Stimulated activated CD4-positive, alpha-beta T cell treated with anti-CD3 and anti-CD28 coated beads, Interleukin-12 subunit alpha, Interleukin-12 subunit beta, amount 100 ng/mL, for 4 hours (primary cell): Measurements from ENCODE around the gene LLGL1.

ENCODE experiments used
- DNase-seq: peaks from one replicate; pipeline ENCODE4 v3.0.0-alpha.2; 2020

LLGL1 gene

DNA sequence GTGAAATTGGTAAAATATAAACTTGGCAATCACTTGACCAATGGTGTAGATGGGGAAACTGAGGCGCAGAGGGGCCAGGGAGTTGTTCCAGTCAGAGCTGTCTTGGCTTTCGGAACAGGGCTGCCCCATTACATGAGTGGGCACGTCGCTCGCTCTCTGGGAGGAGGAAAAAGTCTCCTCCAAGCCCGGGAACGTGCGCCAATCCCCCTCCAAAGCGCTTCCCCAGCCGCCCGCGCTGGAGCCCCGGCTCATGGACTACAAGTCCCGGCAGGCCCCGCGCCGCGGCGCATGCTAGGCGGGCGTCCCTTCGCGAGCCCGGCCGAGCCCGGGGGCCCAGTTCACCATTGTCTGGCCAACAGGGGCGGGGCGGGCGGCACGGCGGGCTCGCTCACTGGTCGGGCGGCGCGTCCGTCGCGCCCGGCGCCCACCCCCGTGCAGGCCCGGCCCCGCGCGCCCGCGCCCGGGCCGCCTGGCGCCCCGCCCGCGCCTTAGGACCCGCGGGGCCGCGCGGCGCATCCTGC, at the start of gene LLGL1:
Gene LLGL1 (plus strand): TSS at position 515 of the 521 bp plus-strand sequence. CDS start 48 bp downstream, outside the sequence.
- peak; percentile 96 for DNase-seq

DNA sequence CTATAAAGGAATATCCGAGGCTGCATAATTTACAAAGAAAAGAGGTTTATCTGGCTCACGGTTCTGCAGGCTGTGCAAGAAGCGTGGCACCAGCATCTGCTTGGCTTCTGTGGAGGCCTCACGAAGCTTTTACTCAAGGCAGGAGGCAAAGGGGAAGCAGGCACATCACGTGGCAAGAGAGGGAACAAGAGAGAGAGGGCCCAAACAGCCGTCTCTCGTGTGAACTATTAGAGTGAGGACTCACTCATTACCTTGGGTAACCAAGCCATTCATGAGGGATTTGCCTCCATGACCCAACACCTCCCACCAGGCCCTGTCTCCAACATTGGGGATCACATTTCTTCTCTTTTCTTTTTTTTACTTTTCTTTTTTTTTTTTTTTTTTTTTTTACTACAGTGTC, 49.3 kb upstream of the LLGL1 start:
- no peak for DNase-seq

DNA sequence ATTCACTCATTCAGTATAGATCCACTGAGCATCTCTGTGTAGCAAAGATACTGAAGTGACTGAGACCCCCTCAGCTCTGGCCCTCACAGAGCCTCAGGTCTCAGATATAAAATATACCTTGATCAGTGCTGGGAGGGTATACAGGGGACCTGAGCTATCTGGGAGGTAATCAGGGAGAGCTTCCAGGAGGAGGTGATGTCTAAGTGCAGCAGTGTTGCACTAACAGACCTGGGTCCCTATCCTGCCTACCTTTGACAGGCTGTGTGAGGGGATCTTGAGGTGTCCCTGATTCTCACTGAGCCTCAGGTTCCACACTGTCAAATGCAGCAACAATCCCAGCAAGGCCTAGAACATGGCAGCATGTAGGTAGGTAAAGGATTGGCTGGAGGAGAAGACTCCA, 48.3 kb upstream of the LLGL1 start:
- DNase-seq = no peak

DNA sequence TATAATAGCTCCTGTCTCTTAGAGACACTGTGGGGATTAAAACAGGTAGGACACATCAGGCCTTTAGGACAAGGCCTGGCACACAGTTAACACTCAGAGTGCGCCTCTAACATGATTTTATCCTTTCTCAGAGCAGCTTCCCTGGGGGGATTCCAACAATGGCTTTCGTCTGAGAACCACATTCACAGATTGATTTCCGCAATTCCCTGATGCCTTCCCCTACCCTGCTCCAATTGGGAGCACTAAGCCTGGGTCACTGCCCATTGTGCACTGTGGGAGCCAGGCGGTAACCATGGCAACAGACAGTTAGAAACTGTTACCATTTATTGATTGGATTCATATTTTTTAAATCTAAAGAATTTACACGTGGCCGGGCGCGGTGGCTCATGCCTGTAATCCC, 47.7 kb upstream of the LLGL1 start:
- no peak for DNase-seq

DNA sequence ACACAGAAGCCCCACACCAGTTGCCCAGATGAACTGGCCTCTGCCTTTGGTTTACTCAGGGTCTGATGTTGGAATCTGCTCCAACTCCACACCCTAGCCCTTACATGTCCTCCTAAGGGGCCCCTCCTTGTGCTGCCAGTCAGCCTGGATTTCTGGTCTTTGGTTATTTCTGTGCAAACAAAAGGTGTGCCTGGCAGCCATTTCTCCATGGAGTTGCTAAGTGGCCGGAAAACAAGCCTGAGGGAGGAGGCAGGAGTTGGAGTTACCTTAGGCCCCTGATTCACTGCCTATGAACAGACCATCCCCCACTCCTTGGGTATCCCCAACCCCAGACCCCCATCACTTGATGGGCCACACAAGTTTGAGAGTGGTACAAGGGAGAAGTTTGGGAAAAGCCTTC, 46.2 kb upstream of the LLGL1 start:
- no peak for DNase-seq

DNA sequence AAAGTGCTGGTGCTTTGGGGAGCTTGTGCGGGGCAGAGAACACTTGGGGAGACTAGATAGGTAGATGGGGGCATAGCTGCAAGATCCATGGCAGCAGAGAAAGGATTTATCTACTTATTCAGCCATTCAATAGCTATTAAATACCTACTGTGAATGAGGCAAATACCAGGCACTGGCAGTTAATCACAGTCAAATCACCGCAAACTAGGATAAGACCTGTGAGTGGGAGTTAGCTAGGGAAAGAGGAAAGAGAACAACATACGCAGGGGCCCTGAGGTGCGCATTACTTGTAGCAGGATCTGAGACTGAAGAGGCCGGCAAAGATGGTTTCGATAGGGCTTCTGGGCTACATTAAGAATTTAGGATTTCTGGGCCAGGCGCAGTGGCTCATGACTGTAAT, 45.6 kb upstream of the LLGL1 start:
- no peak for DNase-seq

DNA sequence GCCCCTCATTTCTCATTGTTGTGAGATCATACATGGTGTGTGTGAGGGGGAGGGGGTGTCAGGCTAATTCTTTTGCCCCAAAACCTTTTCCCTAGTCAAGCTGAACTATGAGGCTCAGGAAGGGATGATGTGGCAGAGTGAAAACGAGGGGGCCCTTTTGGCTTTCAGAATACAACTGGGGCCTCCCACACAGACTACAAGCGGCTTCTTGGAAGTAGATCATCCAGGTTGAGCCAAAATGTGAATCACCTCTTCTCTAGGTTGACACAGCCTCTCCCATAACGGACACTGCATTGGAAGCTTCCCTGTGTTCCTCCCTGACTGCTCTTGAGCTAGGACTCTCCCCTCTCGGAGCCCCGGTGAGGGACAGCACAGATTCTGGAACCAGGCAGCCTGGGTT, 44.1 kb upstream of the LLGL1 start:
- DNase-seq = peak; percentile 38

DNA sequence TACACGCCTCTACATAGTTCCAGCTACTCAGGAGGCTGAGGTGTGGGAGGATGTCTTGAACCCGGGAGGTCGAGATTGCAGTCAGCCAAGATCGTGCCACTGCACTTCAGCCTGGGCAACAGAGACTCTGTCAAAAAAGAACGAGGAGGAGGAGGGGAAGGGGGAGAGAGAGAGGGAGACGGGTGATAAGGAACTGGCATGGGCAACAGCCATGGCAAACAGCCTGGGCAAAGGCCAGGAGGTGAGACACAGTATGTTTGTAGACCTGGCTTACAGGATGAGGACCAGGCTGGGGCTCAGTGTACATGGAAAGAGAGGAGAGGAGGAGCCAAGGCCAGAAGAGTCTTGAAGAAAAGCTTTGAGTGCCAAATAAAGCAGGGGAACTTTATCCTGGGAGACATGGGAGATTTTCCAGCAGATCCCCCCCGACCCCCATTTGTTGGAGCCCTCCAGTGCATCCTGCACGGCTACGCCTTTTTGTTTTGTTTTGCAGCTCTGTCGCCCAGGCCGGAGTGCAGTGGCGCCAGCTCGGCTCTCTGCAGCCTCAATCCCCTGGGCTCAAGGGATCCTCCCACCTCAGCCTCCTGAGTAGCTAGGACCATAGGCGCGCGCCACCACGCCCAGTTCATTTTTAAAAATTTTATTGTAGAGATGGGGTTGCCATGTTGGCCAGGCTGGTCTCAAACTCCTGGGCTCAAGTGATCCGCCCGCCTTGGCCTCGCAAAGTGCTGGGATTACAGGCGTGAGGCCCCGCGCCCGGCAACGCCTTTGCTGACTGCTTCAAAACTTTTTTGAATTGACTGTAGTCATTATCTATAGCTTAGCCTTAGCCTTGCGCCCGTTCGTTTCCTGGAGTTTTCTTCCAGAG, 43.1 kb upstream of the LLGL1 start:
- DNase-seq = no peak

DNA sequence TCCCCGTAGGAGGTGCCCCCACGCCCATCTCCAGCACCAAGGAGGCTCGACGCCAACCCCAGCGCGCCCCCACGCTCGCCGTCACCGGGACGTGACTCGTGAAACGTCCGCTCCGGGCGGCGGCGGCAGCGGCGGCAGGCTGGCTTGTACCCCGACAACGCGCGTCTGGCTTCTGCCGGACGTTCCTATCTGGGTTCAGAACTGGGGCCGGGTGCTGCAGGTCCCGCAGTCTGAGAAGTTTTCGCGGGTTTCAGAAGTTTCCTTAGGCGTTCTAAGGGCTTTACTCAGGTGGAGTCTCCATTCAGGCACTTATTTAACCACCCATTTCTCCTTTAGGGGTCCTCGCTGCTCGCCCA, 42.5 kb upstream of the LLGL1 start:
- DNase-seq = peak; percentile 82

DNA sequence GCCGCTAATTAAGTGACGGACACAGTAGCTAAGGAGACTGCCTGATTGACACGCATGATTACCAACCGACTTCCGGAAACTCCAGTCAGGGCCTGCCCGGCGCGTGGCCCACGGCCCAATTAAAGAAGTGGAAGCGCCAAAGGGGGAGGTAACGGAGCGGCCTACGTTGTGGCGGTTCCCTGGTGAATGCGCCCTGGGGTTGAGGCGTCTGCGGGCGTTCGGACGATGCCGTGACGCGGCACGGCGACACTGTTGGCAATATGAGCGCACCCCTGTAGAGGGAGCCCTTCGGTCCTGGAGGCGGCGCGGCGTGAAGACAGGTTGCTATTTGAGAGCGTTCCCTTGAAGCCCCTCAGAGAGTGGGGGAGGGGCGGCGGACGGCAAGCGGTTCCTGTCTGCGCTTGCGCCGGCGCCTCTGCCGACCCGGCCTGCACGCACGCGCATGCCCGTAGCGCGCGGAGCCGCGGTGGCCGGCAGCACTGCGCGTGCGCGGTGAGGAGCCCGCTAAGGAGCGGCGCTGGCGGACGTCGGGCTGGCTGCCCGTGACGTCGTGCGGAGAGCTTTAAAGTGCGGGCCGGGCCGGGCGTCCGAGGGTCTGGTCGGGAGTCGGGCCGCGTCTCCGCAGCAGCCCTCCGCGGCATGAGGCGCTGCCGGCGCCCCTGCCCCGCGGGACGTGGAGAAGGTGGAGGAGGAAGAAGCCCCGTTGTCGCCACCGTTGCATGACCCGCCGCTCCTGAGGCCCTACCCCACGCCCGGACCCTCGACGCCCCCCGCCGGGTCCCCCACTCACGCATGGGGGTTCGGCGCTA, 41.9 kb upstream of the LLGL1 start, which contains the start of gene ALKBH5:
Gene ALKBH5 (plus strand): TSS at position 495 of the 809 bp plus-strand sequence. CDS start 416 bp downstream, outside the sequence.
- DNase-seq = peak; percentile 97

DNA sequence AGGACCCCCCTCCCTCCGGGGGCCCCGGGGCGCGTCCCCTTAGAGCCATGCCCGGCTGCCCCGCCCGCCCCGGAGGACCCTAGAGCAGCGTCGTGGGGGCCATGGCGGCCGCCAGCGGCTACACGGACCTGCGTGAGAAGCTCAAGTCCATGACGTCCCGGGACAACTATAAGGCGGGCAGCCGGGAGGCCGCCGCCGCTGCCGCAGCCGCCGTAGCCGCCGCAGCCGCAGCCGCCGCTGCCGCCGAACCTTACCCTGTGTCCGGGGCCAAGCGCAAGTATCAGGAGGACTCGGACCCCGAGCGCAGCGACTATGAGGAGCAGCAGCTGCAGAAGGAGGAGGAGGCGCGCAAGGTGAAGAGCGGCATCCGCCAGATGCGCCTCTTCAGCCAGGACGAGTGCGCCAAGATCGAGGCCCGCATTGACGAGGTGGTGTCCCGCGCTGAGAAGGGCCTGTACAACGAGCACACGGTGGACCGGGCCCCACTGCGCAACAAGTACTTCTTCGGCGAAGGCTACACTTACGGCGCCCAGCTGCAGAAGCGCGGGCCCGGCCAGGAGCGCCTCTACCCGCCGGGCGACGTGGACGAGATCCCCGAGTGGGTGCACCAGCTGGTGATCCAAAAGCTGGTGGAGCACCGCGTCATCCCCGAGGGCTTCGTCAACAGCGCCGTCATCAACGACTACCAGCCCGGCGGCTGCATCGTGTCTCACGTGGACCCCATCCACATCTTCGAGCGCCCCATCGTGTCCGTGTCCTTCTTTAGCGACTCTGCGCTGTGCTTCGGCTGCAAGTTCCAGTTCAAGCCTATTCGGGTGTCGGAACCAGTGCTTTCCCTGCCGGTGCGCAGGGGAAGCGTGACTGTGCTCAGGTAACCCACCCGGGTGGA, 41.0 kb upstream of the LLGL1 start:
- peak; percentile 62 for DNase-seq

DNA sequence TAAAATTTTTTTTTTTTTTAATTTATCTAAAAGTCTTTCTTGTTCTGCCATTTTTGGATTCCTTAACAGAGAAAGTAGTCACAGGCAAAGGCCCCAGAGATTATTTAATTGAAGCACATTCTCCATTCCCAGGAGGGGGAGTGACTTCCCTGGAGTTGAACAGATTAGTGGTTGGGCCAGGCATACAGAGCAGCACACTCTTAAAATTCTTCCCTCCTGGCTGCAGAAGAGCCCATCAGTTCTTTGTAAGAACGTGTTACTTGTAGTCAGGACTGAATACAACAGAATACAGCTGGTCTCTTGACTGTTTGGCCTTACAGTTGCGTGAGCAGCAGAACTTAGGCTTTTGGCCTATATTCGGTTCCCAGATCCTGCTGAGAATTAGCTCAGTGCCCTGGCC, 40.0 kb upstream of the LLGL1 start:
- no peak for DNase-seq

DNA sequence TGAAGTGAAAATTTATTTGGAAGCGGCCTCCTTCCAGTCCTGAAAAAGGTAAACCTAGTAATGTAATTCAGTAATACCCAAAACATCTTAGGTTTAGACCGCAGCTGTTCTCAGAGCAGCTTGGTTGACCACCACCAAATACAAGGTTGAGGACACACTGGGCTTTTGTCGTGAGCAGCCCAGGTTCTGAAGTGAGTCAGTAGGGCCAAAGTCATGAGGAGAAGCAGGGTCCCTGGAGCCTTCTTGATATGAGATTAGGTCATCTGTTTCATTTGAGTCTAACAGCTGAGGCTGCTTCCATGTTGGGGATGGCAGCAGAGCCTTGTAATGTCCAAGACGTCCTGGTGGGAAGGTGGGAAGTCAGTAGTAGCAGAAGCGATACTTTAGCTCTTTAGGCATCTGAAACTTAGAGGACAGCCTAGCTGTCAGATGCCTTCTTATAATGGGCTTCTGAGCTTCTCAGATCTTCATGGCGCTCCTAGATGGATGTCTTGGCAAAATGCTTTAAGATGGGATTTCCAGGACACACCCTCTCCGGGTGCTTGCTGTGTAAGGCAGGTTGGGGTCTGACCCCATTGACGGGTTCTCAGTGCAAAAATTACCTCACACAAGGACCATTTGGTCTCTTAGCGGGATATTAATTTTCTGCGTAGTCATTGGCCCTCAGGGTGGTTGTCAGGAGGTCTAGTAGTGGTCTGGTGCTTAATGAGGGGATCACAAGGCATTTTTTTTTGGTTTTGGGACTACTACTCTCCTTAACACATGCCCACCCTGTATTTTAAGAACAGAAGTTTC, 39.4 kb upstream of the LLGL1 start:
- no peak for DNase-seq

DNA sequence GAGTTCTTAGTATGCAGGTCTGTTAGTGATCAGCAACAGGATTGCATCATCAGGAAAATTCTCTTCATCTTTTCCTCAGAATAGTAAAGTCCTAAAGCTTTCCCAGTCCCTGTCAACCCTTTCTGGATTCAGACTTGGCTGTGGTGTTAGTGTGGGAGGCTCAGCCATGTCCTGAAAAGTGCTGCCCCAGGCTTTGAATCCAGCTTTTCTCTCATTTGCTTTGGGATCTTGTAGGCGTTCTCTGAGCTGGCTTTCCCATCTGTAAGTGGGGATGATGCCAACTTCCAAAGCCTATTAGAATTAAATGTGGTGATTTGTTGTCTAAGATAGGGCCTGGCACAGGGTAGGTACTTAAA, 38.8 kb upstream of the LLGL1 start:
- no peak for DNase-seq

DNA sequence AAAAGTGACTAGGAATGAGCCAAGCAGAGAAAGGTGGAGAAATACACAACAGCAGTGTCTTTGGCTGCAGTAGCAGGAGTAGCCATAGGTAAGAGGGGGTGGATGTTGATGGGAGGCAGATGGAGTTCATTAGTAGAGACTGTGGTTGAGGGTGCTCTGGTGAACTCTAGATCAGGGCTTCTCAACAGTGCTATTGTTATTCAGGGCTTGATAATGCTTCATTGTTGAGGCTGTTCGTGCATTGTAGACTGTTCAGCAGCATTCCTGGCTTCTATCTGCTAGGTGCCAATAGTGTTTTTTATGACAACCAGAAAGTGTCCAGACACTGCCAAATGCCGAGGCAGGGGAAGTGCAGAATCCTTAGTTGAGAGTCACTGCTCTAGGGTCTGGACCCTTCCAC, 38.2 kb upstream of the LLGL1 start:
- no peak for DNase-seq

DNA sequence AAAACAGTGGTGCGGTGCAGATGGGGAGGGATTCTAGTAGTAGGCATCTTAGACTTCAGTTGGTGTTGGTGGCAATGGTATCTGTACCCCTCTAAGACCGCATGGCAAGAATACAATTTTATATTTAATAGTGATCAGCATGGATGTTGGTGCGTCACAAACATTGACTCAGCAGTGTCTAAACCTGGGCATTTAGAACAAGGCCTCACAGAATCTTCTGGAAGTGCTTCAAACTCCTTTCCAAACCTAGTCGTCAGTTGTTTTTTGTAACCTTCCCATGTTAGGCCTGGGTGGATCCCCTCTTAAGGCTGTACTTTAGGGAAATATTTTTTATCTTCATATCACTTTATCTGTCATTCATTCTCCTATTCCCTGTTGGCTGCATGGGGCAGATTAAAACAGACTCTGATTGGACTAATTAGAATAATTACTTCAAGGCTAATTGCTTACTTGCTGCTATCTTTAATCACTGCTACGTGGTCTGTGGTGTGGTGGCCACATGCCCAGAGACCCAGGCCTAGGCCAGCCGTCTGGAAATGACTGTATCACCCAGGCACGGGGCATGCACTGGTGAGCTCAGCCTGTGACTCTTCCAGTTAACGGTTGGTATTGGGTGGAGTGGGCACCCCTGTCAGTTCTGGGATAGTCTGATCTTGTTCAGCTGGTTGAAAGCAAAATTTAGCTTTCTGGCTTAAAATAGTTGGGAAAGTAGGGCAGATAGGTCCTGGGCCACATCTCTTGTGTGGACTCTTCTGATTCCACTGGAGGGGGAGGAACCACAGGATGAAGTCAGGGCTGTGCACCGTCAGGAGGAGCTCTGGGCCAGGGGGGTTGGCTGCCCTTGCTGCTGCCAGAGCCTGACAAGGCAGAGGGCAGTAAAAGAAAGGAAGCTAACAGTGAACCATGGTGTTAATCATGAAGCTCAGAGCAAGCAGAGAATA, 37.3 kb upstream of the LLGL1 start:
- no peak for DNase-seq

DNA sequence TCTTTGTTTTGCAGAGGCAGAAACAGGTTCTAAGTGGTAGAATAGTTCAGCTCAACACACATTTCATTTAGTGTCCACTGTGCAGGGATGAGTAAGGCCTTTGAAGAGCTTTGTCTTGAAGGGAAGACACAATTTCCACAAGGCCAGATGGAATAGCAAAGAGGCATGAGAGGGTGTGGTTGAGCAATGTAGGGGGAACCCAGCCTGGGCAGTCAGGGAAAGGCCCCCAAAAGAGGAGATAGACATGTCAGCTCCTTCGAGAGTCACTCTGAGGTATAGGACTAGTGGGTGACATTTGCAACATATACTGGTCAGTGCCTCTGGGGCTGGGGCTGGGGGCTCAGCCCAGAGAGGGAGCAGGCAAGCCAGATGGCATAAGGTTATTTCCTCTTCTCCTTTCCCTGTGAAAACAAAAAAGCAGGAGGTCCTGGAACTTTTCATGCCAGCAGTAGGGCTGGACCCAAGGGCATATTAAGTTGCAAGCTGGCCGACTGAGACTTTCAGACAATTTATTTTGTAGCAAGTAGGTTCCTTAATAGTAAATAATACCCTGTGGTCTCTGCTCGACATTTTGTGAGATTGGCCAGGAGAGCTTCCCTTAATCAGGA, 34.7 kb upstream of the LLGL1 start:
- no peak for DNase-seq

DNA sequence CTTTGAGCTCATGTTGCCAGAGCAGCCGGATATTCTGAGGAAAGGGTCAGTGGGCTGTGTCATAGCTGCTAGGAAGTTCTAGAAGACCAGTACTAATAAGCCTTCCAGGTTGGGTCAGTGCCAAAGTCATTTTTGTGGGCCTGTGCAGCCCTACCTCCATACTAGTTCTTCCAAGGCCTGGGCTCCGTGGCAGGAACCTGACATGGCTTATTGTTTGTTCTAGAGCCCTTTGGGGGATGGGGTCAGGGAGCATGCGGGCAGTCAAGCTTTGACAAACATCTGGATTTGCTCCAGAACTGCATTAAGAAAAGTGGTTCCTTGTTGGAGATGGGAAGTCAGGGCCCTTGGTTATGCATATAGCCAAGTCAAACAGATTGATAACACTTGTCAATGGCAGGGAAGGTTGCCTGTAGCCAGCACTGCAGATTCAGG, 34.2 kb upstream of the LLGL1 start:
- DNase-seq = no peak

DNA sequence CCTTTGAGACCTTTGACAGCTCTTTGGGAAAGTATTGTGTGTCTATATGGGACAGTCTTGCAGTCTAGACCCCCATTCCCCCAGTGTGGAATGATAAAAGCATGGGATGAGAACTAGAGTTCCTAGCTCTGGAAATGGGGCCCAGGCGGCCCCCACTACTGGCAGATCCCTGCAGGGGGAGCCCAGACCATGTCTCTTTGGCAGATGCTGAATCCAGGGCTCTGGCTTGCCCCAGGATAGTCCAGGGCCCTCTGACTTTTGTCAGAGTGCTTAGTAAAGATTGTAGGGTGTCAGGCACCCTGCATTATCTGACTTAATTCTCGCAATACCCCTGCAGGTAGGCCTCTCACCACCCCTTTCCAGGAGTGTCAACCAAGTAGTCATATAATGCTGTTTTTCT, 33.5 kb upstream of the LLGL1 start:
- no peak for DNase-seq

DNA sequence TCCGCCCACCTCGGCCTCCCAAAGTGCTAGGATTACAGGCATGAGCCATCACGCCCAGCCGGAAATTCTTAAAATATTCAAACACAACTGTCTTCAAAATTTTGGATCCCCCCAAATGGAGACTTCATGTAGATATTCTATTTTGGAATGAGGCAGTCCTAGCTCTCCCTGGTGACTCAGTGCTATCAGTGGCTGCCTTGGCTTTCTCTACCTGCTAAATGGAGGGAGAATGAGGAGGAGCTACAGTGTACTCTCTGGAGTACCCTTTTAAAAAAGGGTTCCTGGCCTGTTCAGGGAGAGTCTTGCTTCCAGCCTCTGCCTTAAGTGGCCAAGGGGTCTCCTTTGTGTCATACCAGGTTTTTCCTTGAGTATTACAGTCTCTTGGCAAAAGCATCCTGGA, 31.0 kb upstream of the LLGL1 start:
- DNase-seq = no peak
